Esophagus squamous epithelium (tissue), 5 donors: Measurements from ENCODE around the gene FAM110D. TPM values are rescaled to one million over a fixed set of nuclear protein-coding genes. Genes with fewer than 3 reads are reported as not detected.

ENCODE experiments used
- DNase-seq: peaks from one replicate; lab custom pipeline; 2025; lab: John Stamatoyannopoulos, UW
- H3K27ac ChIP-seq, 4 donors: fragments of 200-600 bp; sonication (generic); one replicate each; pipeline ENCODE4 v1.5.1; 2016 to 2019; ENCODE audit warnings: mild to moderate bottlenecking in 1 of 4
- H3K27me3 ChIP-seq, 4 donors: fragments of 200-600 bp; sonication (generic); 1 replicate in 3 of 4; 2 replicates in 1 of 4; pipeline versions ENCODE4 v1.5.1 to v1.6.0; 2017 to 2021; ENCODE audit warnings: antibody characterized with exemption in 1 of 4
- H3K36me3 ChIP-seq, 3 donors: fragments of 200-600 bp; sonication (generic); one replicate each; pipeline ENCODE4 v1.5.1; 2016 to 2019
- H3K4me1 ChIP-seq, 3 donors: fragments of 200-600 bp; sonication (generic); one replicate each; pipeline ENCODE4 v1.5.1; 2017 to 2019
- H3K4me3 ChIP-seq, 4 donors: fragments of 200-600 bp; sonication (generic); 1 replicate in 3 of 4; 2 replicates in 1 of 4; pipeline ENCODE4 v1.5.1; 2016 to 2019; ENCODE audit warnings: mild to moderate bottlenecking in 2 of 4, moderate library complexity in 1 of 4
- H3K9me3 ChIP-seq, 3 donors: fragments of 200-600 bp; sonication (generic); one replicate each; pipeline ENCODE4 v1.5.1; 2016 to 2019
- CTCF ChIP-seq, 6 experiments: fragments of 450-650 bp in 4 of 6; fragments of 200-600 bp in 2 of 6; sonication (generic) in 2 of 6; IDR thresholded peaks; one replicate each; pipeline ENCODE4 v1.5.1; 2016 to 2019; ENCODE audit warnings: antibody characterized with exemption in 6 of 6, mild to moderate bottlenecking in 4 of 6, moderate library complexity in 4 of 6
- POLR2A ChIP-seq, 4 donors: fragments of 450-650 bp; IDR thresholded peaks; one replicate each; pipeline ENCODE4 v1.6.1; 2017; ENCODE audit warnings: antibody characterized with exemption in 4 of 4, mild to moderate bottlenecking in 4 of 4, moderate library complexity in 3 of 4
- WGBS, 2 donors: methylation state at CpG; one replicate each; pipeline ENCODE4 v1.1.5; 2018; 5-methylcytosine and 5-hydroxymethylcytosine counted together
- intact Hi-C: fragments of 100-400 bp; cut with DNase I; formaldehyde crosslinking; loops from one replicate; pipeline ENCODE4 v1.15.0; 2022
- total RNA-seq, 4 donors: library from RNA; depleted of rRNA; stranded (reverse); fragments of >200 nt; gene quantifications; one replicate each; pipeline ENCODE4 v1.1.0, GENCODE V29; 2016
- donor health status: DM: yes; HTN: yes; CAD: no.

FAM110D gene
- total RNA-seq, 4 donors from 2014 or later, result 0.23 to 5.1 (median 2.0) TPM

- Histone ChIP-seq H3K27me3 (no peaks in the 10 kb centered on the region), H3K4me1 (peaks cover 13 to 32% (median 17%) of the 10 kb centered on the region in 3 donors), H3K27ac (peak overlapping the region; percentile 92 to 99 (median 96)), H3K9me3 (no peaks in the 10 kb centered on the region), H3K36me3 (peaks cover 0 to 34% (median 9%) of the 10 kb centered on the region in 3 donors), H3K4me3 (peak overlapping the region; percentile 85 to 95 (median 87))
- TF ChIP-seq POLR2A (IDR thresholded peaks at IDR 0.05) (no peak), CTCF (IDR thresholded peaks at IDR 0.05) (no peak)
- intact Hi-C loops, result no loop called here
- DNase-seq, result no peak
- 0 to 1% methylated on average over 6 to 7 of the region's 9 CpGs for WGBS, 2 donors
Measured at GRCh38 chr1:26112407-26112775, 46.5 kb upstream of the FAM110D start.

- H3K4me1 ChIP-seq, result peaks cover 13 to 32% (median 17%) of the 10 kb centered on the region in 3 donors
Measured at GRCh38 chr1:26114165-26114927, 44.5 kb upstream of the FAM110D start.

GRCh38 chr1:26119892-26120608 is 38.8 kb upstream of the FAM110D start:
- Histone ChIP-seq H3K9me3 (no peaks in the 10 kb centered on the region), H3K27me3 (no peaks in the 10 kb centered on the region), H3K27ac (no peak overlapping the region), H3K36me3 (peaks cover 0 to 74% (median 10%) of the 10 kb centered on the region in 3 donors), H3K4me1 (peaks cover 0 to 39% (median 11%) of the 10 kb centered on the region in 3 donors), H3K4me3 (no peak overlapping the region)
- WGBS, 2 donors, result 60 to 75% methylated on average over 9 of the region's 9 CpGs
- intact Hi-C loops, result no loop called here
- TF ChIP-seq CTCF (IDR thresholded peaks at IDR 0.05) (no peak), POLR2A (IDR thresholded peaks at IDR 0.05) (no peak)
- DNase-seq, result no peak

More at GRCh38 chr1:26114165-26114927, 44.5 kb upstream of the FAM110D start:
- no peak overlapping the region for H3K27ac ChIP-seq
- no peak for DNase-seq
- H3K9me3 ChIP-seq, result no peaks in the 10 kb centered on the region
- H3K36me3 ChIP-seq, result peaks cover 0 to 54% (median 14%) of the 10 kb centered on the region in 3 donors
- intact Hi-C loops, result no loop called here
- no peak for TF ChIP-seq CTCF (IDR thresholded peaks at IDR 0.05)
- no peak for TF ChIP-seq POLR2A (IDR thresholded peaks at IDR 0.05)
- H3K27me3 ChIP-seq, result no peaks in the 10 kb centered on the region
- H3K4me3 ChIP-seq, result no peak overlapping the region
- 80 to 81% methylated on average over 12 of the region's 12 CpGs for WGBS, 2 donors

- no peaks in the 10 kb centered on the region for H3K9me3 ChIP-seq
- H3K36me3 ChIP-seq, result peaks cover 0 to 54% (median 5%) of the 10 kb centered on the region in 3 donors
- H3K27ac ChIP-seq, result peak overlapping the region; percentile 50 to 88 (median 76)
- intact Hi-C loops, result no loop called here
- H3K27me3 ChIP-seq, result no peaks in the 10 kb centered on the region
- H3K4me1 ChIP-seq, result peaks cover 5 to 58% (median 24%) of the 10 kb centered on the region in 3 donors
- H3K4me3 ChIP-seq, result no peak overlapping the region
- DNase-seq, result no peak
- WGBS, 2 donors, result 61 to 64% methylated on average over 8 of the region's 8 CpGs
- TF ChIP-seq CTCF (IDR thresholded peaks at IDR 0.05) (no peak), POLR2A (IDR thresholded peaks at IDR 0.05) (no peak)
Measured at GRCh38 chr1:26121854-26122773, 36.8 kb upstream of the FAM110D start.
